OCI-LY7 (cell line): ENCODE data around the gene RSPH6A.

Source experiments
- EZH2phosphoT487 ChIP-seq: fragments of 200-600 bp; sonication (generic); IDR thresholded peaks from 2 replicates; pipeline ENCODE4 v1.6.1; 2018; ENCODE audit warnings: low read depth, borderline replicate concordance, mild to moderate bottlenecking, mixed run types, antibody characterized with exemption, low read length, moderate library complexity, mixed read lengths
- TF ChIP-seq, protein P1 (sequence below): fragments of 200-600 bp; sonication (generic); conservative IDR thresholded peaks from 2 replicates; pipeline ENCODE4 v1.5.1; 2014; ENCODE audit warnings: mild to moderate bottlenecking, antibody characterized with exemption, low read length, moderate library complexity, mixed read lengths

DNA sequence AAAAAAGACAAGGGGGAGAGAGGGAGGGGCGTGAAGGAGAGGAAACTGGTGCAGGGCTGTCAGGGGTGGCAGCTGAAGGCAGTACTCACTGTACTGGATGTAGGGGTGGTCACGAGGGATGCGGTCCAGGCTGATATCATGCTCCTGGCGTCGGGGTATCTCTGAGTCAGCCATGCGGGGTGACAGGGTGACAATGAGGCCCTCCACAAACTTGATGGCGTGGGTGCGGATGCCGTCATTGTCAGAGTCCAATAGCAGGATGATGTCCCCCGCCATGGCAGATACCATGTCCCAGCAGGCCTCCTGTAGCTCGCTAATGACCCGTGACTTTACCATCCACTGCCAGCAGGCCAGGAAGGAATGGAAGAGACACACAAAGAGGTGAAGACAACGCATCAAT is 32.6 kb upstream of the RSPH6A start:
- TF ChIP-seq, protein P1, sequence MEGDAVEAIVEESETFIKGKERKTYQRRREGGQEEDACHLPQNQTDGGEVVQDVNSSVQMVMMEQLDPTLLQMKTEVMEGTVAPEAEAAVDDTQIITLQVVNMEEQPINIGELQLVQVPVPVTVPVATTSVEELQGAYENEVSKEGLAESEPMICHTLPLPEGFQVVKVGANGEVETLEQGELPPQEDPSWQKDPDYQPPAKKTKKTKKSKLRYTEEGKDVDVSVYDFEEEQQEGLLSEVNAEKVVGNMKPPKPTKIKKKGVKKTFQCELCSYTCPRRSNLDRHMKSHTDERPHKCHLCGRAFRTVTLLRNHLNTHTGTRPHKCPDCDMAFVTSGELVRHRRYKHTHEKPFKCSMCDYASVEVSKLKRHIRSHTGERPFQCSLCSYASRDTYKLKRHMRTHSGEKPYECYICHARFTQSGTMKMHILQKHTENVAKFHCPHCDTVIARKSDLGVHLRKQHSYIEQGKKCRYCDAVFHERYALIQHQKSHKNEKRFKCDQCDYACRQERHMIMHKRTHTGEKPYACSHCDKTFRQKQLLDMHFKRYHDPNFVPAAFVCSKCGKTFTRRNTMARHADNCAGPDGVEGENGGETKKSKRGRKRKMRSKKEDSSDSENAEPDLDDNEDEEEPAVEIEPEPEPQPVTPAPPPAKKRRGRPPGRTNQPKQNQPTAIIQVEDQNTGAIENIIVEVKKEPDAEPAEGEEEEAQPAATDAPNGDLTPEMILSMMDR: no peak
- no peak for TF ChIP-seq EZH2phosphoT487
